NT2/D1 (cell line): ENCODE data around the gene NUP54.

ENCODE experiments used
- DNase-seq: peaks from one replicate; pipeline ENCODE4 v3.0.0-alpha.2; 2011; ENCODE audit warnings: low read depth, low spot score
- H3K27me3 ChIP-seq: 2 replicates; pipeline ENCODE4 v1.6.0; 2011; ENCODE audit warnings: mild to moderate bottlenecking; ENCODE audit not compliant: insufficient read length, insufficient read depth
- H3K36me3 ChIP-seq: 2 replicates; pipeline ENCODE4 v1.6.1; 2011; ENCODE audit warnings: mild to moderate bottlenecking, low read length, mixed read lengths; ENCODE audit not compliant: insufficient read depth, insufficient read length
- H3K4me1 ChIP-seq: 2 replicates; pipeline ENCODE4 v1.5.1; 2011; ENCODE audit not compliant: insufficient read depth, insufficient read length
- H3K4me3 ChIP-seq: 2 replicates; pipeline ENCODE4 v1.5.1; 2011; ENCODE audit warnings: low read depth; ENCODE audit not compliant: insufficient read length
- H3K9ac ChIP-seq: 2 replicates; pipeline ENCODE4 v1.6.0; 2011; ENCODE audit warnings: low read depth; ENCODE audit not compliant: insufficient read length
- H3K9me3 ChIP-seq: 2 replicates; pipeline ENCODE4 v1.5.1; 2011; ENCODE audit warnings: mild to moderate bottlenecking, low read length; ENCODE audit not compliant: insufficient read depth
- SUZ12 ChIP-seq: IDR thresholded peaks from 2 replicates; pipeline ENCODE4 v1.6.1; 2011; ENCODE audit not compliant: insufficient read length, insufficient read depth; ENCODE audit errors: extremely low read depth
- YY1 ChIP-seq: IDR thresholded peaks from 2 replicates; pipeline ENCODE4 v1.6.1; 2011; ENCODE audit not compliant: insufficient read length, insufficient read depth
- ZNF274 ChIP-seq: IDR thresholded peaks from 2 replicates; pipeline ENCODE4 v1.6.1; 2011; ENCODE audit warnings: mild to moderate bottlenecking, low read depth, low read length

NUP54 gene

DNA sequence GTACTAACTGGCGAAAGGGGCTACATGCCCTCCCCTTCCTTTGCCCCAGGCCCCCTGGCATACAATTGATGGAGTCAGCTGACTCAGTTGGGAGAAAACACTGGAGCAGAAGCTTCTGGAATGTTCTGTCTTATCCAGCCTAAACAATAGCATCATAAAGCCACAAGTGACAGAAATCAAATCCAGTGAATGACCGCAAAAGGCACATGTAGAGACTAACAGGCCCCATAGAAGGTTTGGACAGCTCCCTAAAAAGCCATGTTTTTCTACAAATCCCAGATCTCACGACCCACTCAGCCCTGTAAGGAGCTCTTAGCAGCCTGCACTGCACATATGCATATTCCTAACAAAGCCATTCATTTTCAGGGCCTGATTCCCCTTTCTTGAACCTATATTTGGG, 40.4 kb upstream of the NUP54 start:
- no peak for TF ChIP-seq ZNF274
- no peak for TF ChIP-seq YY1
- no peak for TF ChIP-seq SUZ12
- no peaks in the 10 kb centered on the region for H3K27me3 ChIP-seq
- no peak for DNase-seq

GRCh38 chr4:76188149-76188548, 40.0 kb upstream of the NUP54 start:
- H3K4me3 ChIP-seq, result no peak overlapping the region
- H3K9ac ChIP-seq, result no peak overlapping the region
- peaks cover 12% of the 10 kb centered on the region; the same call in 1 of the 2 replicates for H3K9me3 ChIP-seq
- TF ChIP-seq SUZ12, result no peak
- no peak for TF ChIP-seq ZNF274
- no peak for TF ChIP-seq YY1
- no peaks in the 10 kb centered on the region for H3K27me3 ChIP-seq
- DNase-seq, result no peak
- H3K36me3 ChIP-seq, result peaks cover 11% of the 10 kb centered on the region
- H3K4me1 ChIP-seq, result no peaks in the 10 kb centered on the region

More for the DNA sequence above, 40.4 kb upstream of the NUP54 start:
- H3K4me3 ChIP-seq, result no peak overlapping the region
- peaks cover 15% of the 10 kb centered on the region; the same call in 1 of the 2 replicates for H3K9me3 ChIP-seq
- no peak overlapping the region for H3K9ac ChIP-seq
- H3K4me1 ChIP-seq, result no peaks in the 10 kb centered on the region
- peaks cover 15% of the 10 kb centered on the region for H3K36me3 ChIP-seq

- TF ChIP-seq YY1 (no peak), ZNF274 (no peak), SUZ12 (no peak)
- peaks cover 2% of the 10 kb centered on the region; the same call in 1 of the 2 replicates for H3K9me3 ChIP-seq
- H3K27me3 ChIP-seq, result no peaks in the 10 kb centered on the region
- no peak overlapping the region for H3K9ac ChIP-seq
- peaks cover 5% of the 10 kb centered on the region for H3K36me3 ChIP-seq
- no peaks in the 10 kb centered on the region for H3K4me1 ChIP-seq
- no peak for DNase-seq
- no peak overlapping the region for H3K4me3 ChIP-seq
These were observed 39.0 kb upstream of the NUP54 start for GRCh38 chr4:76187152-76187551.

- peaks cover 7% of the 10 kb centered on the region for H3K36me3 ChIP-seq
- H3K4me3 ChIP-seq, result no peak overlapping the region
- H3K9me3 ChIP-seq, result no peaks in the 10 kb centered on the region
- no peak for TF ChIP-seq SUZ12
- TF ChIP-seq ZNF274, result no peak
- TF ChIP-seq YY1, result no peak
- no peaks in the 10 kb centered on the region for H3K4me1 ChIP-seq
- no peak overlapping the region for H3K9ac ChIP-seq
- no peaks in the 10 kb centered on the region for H3K27me3 ChIP-seq
- DNase-seq, result no peak
These were observed 34.3 kb upstream of the NUP54 start for GRCh38 chr4:76182463-76182862.

- no peak overlapping the region for H3K4me3 ChIP-seq
- H3K4me1 ChIP-seq, result no peaks in the 10 kb centered on the region
- DNase-seq, result peak; percentile 73
- H3K36me3 ChIP-seq, result peaks cover 8% of the 10 kb centered on the region
- no peak overlapping the region for H3K9ac ChIP-seq
- no peaks in the 10 kb centered on the region for H3K9me3 ChIP-seq
- no peaks in the 10 kb centered on the region for H3K27me3 ChIP-seq
- no peak for TF ChIP-seq ZNF274
- no peak for TF ChIP-seq YY1
- no peak for TF ChIP-seq SUZ12
These were observed 31.5 kb upstream of the NUP54 start for GRCh38 chr4:76179398-76180318.

GRCh38 chr4:76178296-76178695, 30.1 kb upstream of the NUP54 start:
- no peak overlapping the region for H3K4me3 ChIP-seq
- no peak for DNase-seq
- no peaks in the 10 kb centered on the region for H3K27me3 ChIP-seq
- H3K4me1 ChIP-seq, result no peaks in the 10 kb centered on the region
- TF ChIP-seq SUZ12 (no peak), ZNF274 (no peak)
- no peaks in the 10 kb centered on the region for H3K9me3 ChIP-seq
- H3K9ac ChIP-seq, result no peak overlapping the region
- H3K36me3 ChIP-seq, result peaks cover 14% of the 10 kb centered on the region

DNA sequence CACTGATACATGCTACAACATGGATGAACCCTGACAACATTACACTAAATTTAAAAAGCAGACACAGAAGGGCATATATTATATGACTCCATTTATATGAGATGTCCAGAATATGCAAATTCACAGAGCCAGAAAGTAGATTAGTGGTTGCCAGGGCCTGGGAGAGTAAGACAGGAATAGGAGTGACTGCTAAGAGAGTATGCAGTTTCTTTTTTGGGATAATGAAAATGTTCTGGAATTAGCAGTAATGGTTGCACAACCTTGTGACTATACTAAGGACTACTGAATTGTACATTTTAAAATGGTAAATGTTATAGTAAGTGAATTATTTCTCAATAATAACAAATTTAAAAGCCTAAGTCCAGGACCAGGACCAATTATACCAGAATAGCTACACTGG, 29.5 kb upstream of the NUP54 start:
- Histone ChIP-seq H3K9ac (no peak overlapping the region), H3K4me3 (no peak overlapping the region), H3K27me3 (no peaks in the 10 kb centered on the region), H3K36me3 (peaks cover 20% of the 10 kb centered on the region), H3K4me1 (no peaks in the 10 kb centered on the region), H3K9me3 (no peaks in the 10 kb centered on the region)
- TF ChIP-seq SUZ12 (no peak), YY1 (no peak), ZNF274 (no peak)
- no peak for DNase-seq
